ENCODE results near the gene CCDC188. TPM values are rescaled to one million over a fixed set of nuclear protein-coding genes. Genes with fewer than 3 reads are reported as not detected.

CCDC188 gene
- total and polyA plus RNA-seq, 9 of the 15 experiments (the other 6 are each of a cell fraction or from before 2014, with no cell fraction given), result not detected

GRCh38 chr22:20115691-20116375 lies 35.0 kb downstream of the CCDC188 start, which contains the start of gene RANBP1 (continued):
- TF ChIP-seq STAG1 (CRISPR knock-in tag; IDR thresholded peaks at IDR 0.05; ENCODE audit: borderline replicate concordance) (no peak), ZHX1 (conservative IDR thresholded peaks at IDR 0.05; ENCODE audit: low read length) (no peak), HMGXB4 (CRISPR knock-in tag; IDR thresholded peaks at IDR 0.05) (peak; percentile 87), MYC (IDR thresholded peaks at IDR 0.05; ENCODE audit: low read depth, low read length) (no peak), MYC (CRISPR knock-in tag; IDR thresholded peaks at IDR 0.05; ENCODE audit: borderline replicate concordance, low read depth) (no peak), GABPB1 (CRISPR knock-in tag; IDR thresholded peaks at IDR 0.05) (no peak), ERF (CRISPR knock-in tag; IDR thresholded peaks at IDR 0.05) (0 out of 2 replicates have a peak, but pooled peaks have one; percentile 8), SMARCA5 (IDR thresholded peaks at IDR 0.05) (peak; percentile 68; the same call in 1 of the 2 replicates), SUPT5H (IDR thresholded peaks at IDR 0.05) (no peak), ZNF445 (CRISPR knock-in tag; IDR thresholded peaks at IDR 0.05; ENCODE audit: low read depth) (no peak), BRF1 (IDR thresholded peaks at IDR 0.05; ENCODE audit: borderline replicate concordance, extremely low read depth, insufficient read length) (no peak), ZBTB11 (CRISPR knock-in tag; IDR thresholded peaks at IDR 0.05) (peak in 1 of 3 experiments; percentile 52; a peak in 1 of 6 replicates), YY1 (IDR thresholded peaks at IDR 0.05; ENCODE audit: borderline replicate concordance in 1 of 3, control insufficient read depth in 1 of 3, extremely low read depth in 1 of 3, insufficient read depth in 3 of 3, insufficient read length in 1 of 3, insufficient replicate concordance in 2 of 3, low read depth in 1 of 3, low read length in 2 of 3) (no peak)
